HEK293T (cell line): ENCODE measurements around the gene PTCD3.

ENCODE experiments used
- CTCF ChIA-PET: fragments of 350-600 bp; formaldehyde crosslinking; extraction: SDS; loops from one replicate; lab custom pipeline; 2021; ENCODE audit warnings: antibody characterized with exemption, inconsistent platforms; lab: Yijun Ruan, JAX
- POLR2A ChIA-PET: fragments of 350-600 bp; formaldehyde crosslinking; extraction: SDS; loops from one replicate; lab custom pipeline; 2020; ENCODE audit warnings: antibody characterized with exemption, inconsistent platforms; lab: Yijun Ruan, JAX
- DNase-seq: peaks from one replicate; pipeline ENCODE4 v3.0.0; 2012; ENCODE audit warnings: mixed read lengths; ENCODE audit errors: extremely low spot score
- ARNT ChIP-seq: fragments of 450-650 bp; IDR thresholded peaks from 2 replicates; pipeline ENCODE4 v1.6.1; 2017; ENCODE audit warnings: mild to moderate bottlenecking
- BHLHE40 ChIP-seq: fragments of 450-650 bp; IDR thresholded peaks from 2 replicates; pipeline ENCODE4 v1.6.1; 2016; ENCODE audit warnings: mild to moderate bottlenecking, moderate library complexity, borderline replicate concordance
- CTBP1 ChIP-seq: fragments of 450-650 bp; IDR thresholded peaks from 2 replicates; pipeline ENCODE4 v1.6.1; 2016; ENCODE audit warnings: borderline replicate concordance
- FOXA1 ChIP-seq: fragments of 450-650 bp; IDR thresholded peaks from 2 replicates; pipeline ENCODE4 v1.6.1; 2016; ENCODE audit warnings: mild to moderate bottlenecking
- FOXM1 ChIP-seq: fragments of 450-650 bp; IDR thresholded peaks from 2 replicates; pipeline ENCODE4 v1.6.1; 2017; ENCODE audit warnings: mild to moderate bottlenecking, borderline replicate concordance
- HDGF ChIP-seq: fragments of 450-650 bp; IDR thresholded peaks from 2 replicates; pipeline ENCODE4 v1.6.1; 2017; ENCODE audit warnings: antibody characterized with exemption, borderline replicate concordance
- L3MBTL2 ChIP-seq: fragments of 450-650 bp; conservative IDR thresholded peaks from 2 replicates; pipeline ENCODE4 v1.6.1; 2016; ENCODE audit warnings: mild to moderate bottlenecking
- LEF1 ChIP-seq: fragments of 450-650 bp; IDR thresholded peaks from 2 replicates; pipeline ENCODE4 v1.6.1; 2017; ENCODE audit warnings: mild to moderate bottlenecking, borderline replicate concordance
- NFRKB ChIP-seq: fragments of 450-650 bp; IDR thresholded peaks from 2 replicates; pipeline ENCODE4 v1.6.1; 2016; ENCODE audit warnings: mild to moderate bottlenecking, moderate library complexity
- PKNOX1 ChIP-seq: fragments of 450-650 bp; IDR thresholded peaks from 2 replicates; pipeline ENCODE4 v1.6.1; 2016
- SP1 ChIP-seq: fragments of 450-650 bp; IDR thresholded peaks from 2 replicates; pipeline ENCODE4 v1.6.1; 2017
- SUZ12 ChIP-seq: fragments of 450-650 bp; IDR thresholded peaks from 2 replicates; pipeline ENCODE4 v1.6.1; 2016; ENCODE audit warnings: mild to moderate bottlenecking
- TARDBP ChIP-seq: fragments of 450-650 bp; IDR thresholded peaks from 2 replicates; pipeline ENCODE4 v1.6.1; 2016
- ZNF384 ChIP-seq: fragments of 450-650 bp; IDR thresholded peaks from 2 replicates; pipeline ENCODE4 v1.6.1; 2016

The PTCD3 gene

GRCh38 chr2:86185517-86186212, 79.6 kb downstream of the PTCD3 start:
- TF ChIP-seq ARNT (no peak), ZNF384 (no peak), LEF1 (no peak), SUZ12 (no peak), HDGF (no peak), FOXM1 (no peak), BHLHE40 (no peak), NFRKB (no peak), SP1 (no peak), TARDBP (no peak)
- ChIA-PET POLR2A (interaction anchor here (2.3 to 4.9 kb wide), 2 partner anchors 9 to 14 kb away, joined by 5 to 40 read pairs; partner anchors contain the start of genes IMMT and MRPL35), CTCF (no interaction called here)
- no peak for DNase-seq

- POLR2A ChIA-PET: interaction anchor here (2.3 to 4.9 kb wide), 2 partner anchors 9 to 13 kb away, joined by 5 to 40 read pairs; partner anchors contain the start of genes IMMT and MRPL35
- CTCF ChIA-PET: interaction anchor here (0.8 kb wide), 1 partner anchor 298 kb away, joined by 3 read pairs; the partner anchor contains the start of gene ST3GAL5
- TF ChIP-seq PKNOX1 (no peak), CTBP1 (no peak), L3MBTL2 (no peak), FOXA1 (no peak)
- no peak for DNase-seq
These were observed 80.4 kb downstream of the PTCD3 start for GRCh38 chr2:86186431-86186830.

GRCh38 chr2:86189782-86190416, 83.9 kb downstream of the PTCD3 start:
- no peak for DNase-seq
- no peak for TF ChIP-seq ZNF384
- ChIA-PET CTCF (no interaction called here), POLR2A (no interaction called here)
